ENCODE results near the gene BABAM2.

Gene BABAM2

GRCh38 chr2:28349546-28350165 is 459.1 kb downstream of the BABAM2 start:
- no peak for ATAC-seq (ENCODE audit: insufficient read depth, low read depth)
- H3K9ac ChIP-seq (ENCODE audit: low read depth, low read length) = no peak overlapping the region

DNA sequence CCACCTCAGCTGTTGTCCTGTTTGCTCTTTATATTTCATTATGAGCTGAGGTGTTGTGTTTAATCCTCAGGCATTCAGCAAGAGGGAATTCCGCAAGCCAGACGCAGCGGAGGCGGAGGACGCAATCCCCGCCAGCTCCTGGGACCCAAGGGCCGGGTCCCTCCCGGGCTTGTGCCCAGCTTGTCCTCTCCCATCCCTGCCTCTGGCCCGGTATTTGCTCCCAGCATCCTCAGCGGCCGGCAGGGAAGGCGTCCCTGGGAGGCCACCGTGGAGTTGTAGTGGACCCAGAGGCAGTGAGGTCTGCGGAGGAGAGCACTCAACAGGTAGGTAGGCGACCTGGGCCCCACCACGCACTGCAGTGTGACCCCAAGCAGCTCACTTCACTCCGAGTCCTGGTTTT is 459.7 kb downstream of the BABAM2 start:
- Histone ChIP-seq H3K36me3 (ENCODE audit: insufficient read depth, low read length) (no peaks in the 10 kb centered on the region), H3K9me3 (ENCODE audit: insufficient read depth, low read length, severe bottlenecking) (no peaks in the 10 kb centered on the region), H2AFZ (ENCODE audit: low read depth, low read length) (no peak overlapping the region), H3K4me2 (ENCODE audit: insufficient read depth, low read length) (no peak overlapping the region), H3K27ac (ENCODE audit: low read length) (no peak overlapping the region), H3K4me1 (ENCODE audit: insufficient read depth, low read length) (no peaks in the 10 kb centered on the region), H4K20me1 (ENCODE audit: insufficient read depth, low read length) (no peaks in the 10 kb centered on the region), H3K9ac (ENCODE audit: low read depth, low read length) (no peak overlapping the region), H3K27me3 (ENCODE audit: insufficient read depth, low read length, poor library complexity) (no peaks in the 10 kb centered on the region), H3K4me3 (ENCODE audit: low read depth in 1 of 2, low read length in 2 of 2) (no peak overlapping the region), H3K79me2 (ENCODE audit: insufficient read depth, low read length) (no peaks in the 10 kb centered on the region)
- ATAC-seq (ENCODE audit: insufficient read depth, low read depth) = no peak
- no peak for DNase-seq
- TF ChIP-seq EZH2 (IDR thresholded peaks at IDR 0.05; ENCODE audit: borderline replicate concordance, low read depth, low read length, severe bottlenecking) = no peak
- TF ChIP-seq, protein P1, sequence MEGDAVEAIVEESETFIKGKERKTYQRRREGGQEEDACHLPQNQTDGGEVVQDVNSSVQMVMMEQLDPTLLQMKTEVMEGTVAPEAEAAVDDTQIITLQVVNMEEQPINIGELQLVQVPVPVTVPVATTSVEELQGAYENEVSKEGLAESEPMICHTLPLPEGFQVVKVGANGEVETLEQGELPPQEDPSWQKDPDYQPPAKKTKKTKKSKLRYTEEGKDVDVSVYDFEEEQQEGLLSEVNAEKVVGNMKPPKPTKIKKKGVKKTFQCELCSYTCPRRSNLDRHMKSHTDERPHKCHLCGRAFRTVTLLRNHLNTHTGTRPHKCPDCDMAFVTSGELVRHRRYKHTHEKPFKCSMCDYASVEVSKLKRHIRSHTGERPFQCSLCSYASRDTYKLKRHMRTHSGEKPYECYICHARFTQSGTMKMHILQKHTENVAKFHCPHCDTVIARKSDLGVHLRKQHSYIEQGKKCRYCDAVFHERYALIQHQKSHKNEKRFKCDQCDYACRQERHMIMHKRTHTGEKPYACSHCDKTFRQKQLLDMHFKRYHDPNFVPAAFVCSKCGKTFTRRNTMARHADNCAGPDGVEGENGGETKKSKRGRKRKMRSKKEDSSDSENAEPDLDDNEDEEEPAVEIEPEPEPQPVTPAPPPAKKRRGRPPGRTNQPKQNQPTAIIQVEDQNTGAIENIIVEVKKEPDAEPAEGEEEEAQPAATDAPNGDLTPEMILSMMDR (IDR thresholded peaks at IDR 0.05; ENCODE audit: borderline replicate concordance, extremely low read depth, low read length, poor library complexity, severe bottlenecking) = no peak

More at GRCh38 chr2:28349546-28350165, 459.1 kb downstream of the BABAM2 start:
- no peak overlapping the region for H3K4me3 ChIP-seq (ENCODE audit: low read depth in 1 of 2, low read length in 2 of 2)
- no peak overlapping the region for H3K27ac ChIP-seq (ENCODE audit: low read length)
- no peak for TF ChIP-seq EZH2 (IDR thresholded peaks at IDR 0.05; ENCODE audit: borderline replicate concordance, low read depth, low read length, severe bottlenecking)
- TF ChIP-seq, protein P1 (IDR thresholded peaks at IDR 0.05; ENCODE audit: borderline replicate concordance, extremely low read depth, low read length, poor library complexity, severe bottlenecking) = no peak
- no peak for DNase-seq
- H4K20me1 ChIP-seq (ENCODE audit: insufficient read depth, low read length) = no peaks in the 10 kb centered on the region
- H3K36me3 ChIP-seq (ENCODE audit: insufficient read depth, low read length) = no peaks in the 10 kb centered on the region
- no peaks in the 10 kb centered on the region for H3K4me1 ChIP-seq (ENCODE audit: insufficient read depth, low read length)
- H2AFZ ChIP-seq (ENCODE audit: low read depth, low read length) = no peak overlapping the region
- no peaks in the 10 kb centered on the region for H3K9me3 ChIP-seq (ENCODE audit: insufficient read depth, low read length, severe bottlenecking)
- no peak overlapping the region for H3K4me2 ChIP-seq (ENCODE audit: insufficient read depth, low read length)
- H3K27me3 ChIP-seq (ENCODE audit: insufficient read depth, low read length, poor library complexity) = no peaks in the 10 kb centered on the region
- H3K79me2 ChIP-seq (ENCODE audit: insufficient read depth, low read length) = no peaks in the 10 kb centered on the region

- Histone ChIP-seq H4K20me1 (ENCODE audit: insufficient read depth, low read length) (no peaks in the 10 kb centered on the region), H3K36me3 (ENCODE audit: insufficient read depth, low read length) (no peaks in the 10 kb centered on the region), H3K4me3 (ENCODE audit: low read depth in 1 of 2, low read length in 2 of 2) (no peak overlapping the region), H3K27me3 (ENCODE audit: insufficient read depth, low read length, poor library complexity) (no peaks in the 10 kb centered on the region), H2AFZ (ENCODE audit: low read depth, low read length) (no peak overlapping the region), H3K9ac (ENCODE audit: low read depth, low read length) (no peak overlapping the region), H3K9me3 (ENCODE audit: insufficient read depth, low read length, severe bottlenecking) (no peaks in the 10 kb centered on the region), H3K27ac (ENCODE audit: low read length) (no peak overlapping the region), H3K4me2 (ENCODE audit: insufficient read depth, low read length) (no peak overlapping the region), H3K4me1 (ENCODE audit: insufficient read depth, low read length) (no peaks in the 10 kb centered on the region), H3K79me2 (ENCODE audit: insufficient read depth, low read length) (no peaks in the 10 kb centered on the region)
- DNase-seq = no peak
- no peak for ATAC-seq (ENCODE audit: insufficient read depth, low read depth)
- TF ChIP-seq, protein P1 (IDR thresholded peaks at IDR 0.05; ENCODE audit: borderline replicate concordance, extremely low read depth, low read length, poor library complexity, severe bottlenecking) = no peak
- TF ChIP-seq EZH2 (IDR thresholded peaks at IDR 0.05; ENCODE audit: borderline replicate concordance, low read depth, low read length, severe bottlenecking) = no peak
These were observed 460.3 kb downstream of the BABAM2 start for GRCh38 chr2:28350791-28351285.

All from DND-41 (cell line).